Measurements from ENCODE around the gene DDR1. TPM values are rescaled to one million over a fixed set of nuclear protein-coding genes. Genes with fewer than 3 reads are reported as not detected.
"Not testable (repeated sequence)": the region's sequence is repeated elsewhere in the genome, so short reads cannot be mapped to it uniquely, and the experiment has no call there.

Gene DDR1
- total RNA-seq, 1 donor from 2014 or later, result 128 TPM

DNA sequence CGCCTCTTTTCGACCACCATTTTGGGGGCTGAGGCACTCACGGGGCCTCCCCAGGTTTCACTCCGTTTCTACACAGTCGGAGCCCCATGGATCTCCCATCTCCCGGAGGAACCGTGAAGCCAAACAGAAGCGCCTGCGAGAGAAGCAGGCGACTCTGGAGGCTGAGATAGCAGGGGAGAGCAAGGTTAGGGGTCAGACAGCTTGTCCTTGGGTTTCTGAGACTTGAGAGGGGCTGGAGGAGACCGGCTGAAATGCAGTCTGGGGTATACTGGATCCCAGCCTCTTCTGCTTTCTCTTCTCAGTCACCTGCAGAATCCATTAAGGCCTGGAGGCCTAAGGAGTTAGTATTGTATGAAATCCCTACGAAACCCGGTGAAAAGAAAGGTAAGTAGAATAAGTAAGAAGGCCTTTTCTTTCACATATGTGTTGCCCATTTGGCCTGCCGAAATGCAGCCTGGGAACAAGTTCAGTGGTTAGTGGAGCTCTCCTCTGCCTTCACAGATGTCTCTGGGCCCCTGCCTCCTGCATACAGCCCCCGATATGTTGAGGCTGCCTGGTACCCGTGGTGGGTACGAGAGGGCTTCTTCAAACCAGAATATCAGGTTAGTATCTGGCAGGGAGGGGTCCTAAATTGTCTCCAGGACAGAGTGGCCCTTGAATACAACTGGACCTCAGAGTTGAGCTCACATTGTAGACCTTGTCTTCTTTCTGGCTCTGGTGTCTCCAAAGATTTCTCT is 30.7 kb downstream of the DDR1 start:
- TF ChIP-seq, protein P1, sequence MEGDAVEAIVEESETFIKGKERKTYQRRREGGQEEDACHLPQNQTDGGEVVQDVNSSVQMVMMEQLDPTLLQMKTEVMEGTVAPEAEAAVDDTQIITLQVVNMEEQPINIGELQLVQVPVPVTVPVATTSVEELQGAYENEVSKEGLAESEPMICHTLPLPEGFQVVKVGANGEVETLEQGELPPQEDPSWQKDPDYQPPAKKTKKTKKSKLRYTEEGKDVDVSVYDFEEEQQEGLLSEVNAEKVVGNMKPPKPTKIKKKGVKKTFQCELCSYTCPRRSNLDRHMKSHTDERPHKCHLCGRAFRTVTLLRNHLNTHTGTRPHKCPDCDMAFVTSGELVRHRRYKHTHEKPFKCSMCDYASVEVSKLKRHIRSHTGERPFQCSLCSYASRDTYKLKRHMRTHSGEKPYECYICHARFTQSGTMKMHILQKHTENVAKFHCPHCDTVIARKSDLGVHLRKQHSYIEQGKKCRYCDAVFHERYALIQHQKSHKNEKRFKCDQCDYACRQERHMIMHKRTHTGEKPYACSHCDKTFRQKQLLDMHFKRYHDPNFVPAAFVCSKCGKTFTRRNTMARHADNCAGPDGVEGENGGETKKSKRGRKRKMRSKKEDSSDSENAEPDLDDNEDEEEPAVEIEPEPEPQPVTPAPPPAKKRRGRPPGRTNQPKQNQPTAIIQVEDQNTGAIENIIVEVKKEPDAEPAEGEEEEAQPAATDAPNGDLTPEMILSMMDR (conservative IDR thresholded peaks at IDR 0.05; ENCODE audit: low read depth, low read length), result no peak
- peak overlapping the region; percentile 58 for H3K4me3 ChIP-seq (ENCODE audit: low read depth, low read length)
- no peak for DNase-seq (ENCODE audit: low read depth)

DNA sequence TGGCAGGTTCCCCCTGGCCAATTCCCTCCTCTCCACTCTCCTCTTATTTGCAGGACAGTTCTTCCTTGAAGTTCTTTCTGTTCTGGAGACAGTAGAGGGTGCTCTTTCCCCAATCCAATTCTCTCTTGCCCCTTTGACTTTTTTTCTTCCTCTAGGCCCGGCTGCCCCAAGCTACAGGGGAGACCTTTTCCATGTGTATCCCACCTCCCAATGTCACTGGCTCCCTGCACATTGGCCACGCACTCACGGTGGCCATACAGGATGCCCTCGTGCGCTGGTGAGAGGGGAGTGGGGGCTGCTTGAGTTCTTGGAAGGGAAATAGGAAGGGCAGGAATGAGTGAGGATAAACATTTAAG is 31.2 kb downstream of the DDR1 start:
- TF ChIP-seq, protein P1 (conservative IDR thresholded peaks at IDR 0.05; ENCODE audit: low read depth, low read length), result peak; percentile 79

DNA sequence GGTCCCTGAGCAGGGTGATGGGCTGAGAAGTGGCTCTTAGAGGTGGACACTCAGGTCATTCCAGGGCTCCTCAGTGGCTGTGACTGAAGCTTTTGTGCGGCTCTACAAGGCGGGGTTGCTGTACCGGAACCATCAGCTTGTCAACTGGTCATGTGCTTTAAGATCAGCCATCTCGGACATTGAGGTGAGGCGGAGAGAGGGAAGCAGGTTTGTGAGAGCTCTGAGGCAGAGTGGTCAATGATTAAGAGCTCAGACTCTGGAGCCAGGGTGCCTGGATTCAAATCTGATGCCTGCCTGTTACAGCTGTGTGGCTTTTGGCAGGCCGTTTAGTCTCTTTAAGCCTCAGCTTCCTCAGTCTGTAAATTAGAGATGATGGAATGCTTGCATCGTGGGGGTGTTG is 32.7 kb downstream of the DDR1 start:
- DNase-seq (ENCODE audit: low read depth), result no peak
- TF ChIP-seq, protein P1 (conservative IDR thresholded peaks at IDR 0.05; ENCODE audit: low read depth, low read length), result no peak
- H3K4me3 ChIP-seq (ENCODE audit: low read depth, low read length), result no peak overlapping the region

More for the DNA sequence above, 31.2 kb downstream of the DDR1 start:
- H3K4me3 ChIP-seq (ENCODE audit: low read depth, low read length), result no peak overlapping the region
- no peak for DNase-seq (ENCODE audit: low read depth)

DNA sequence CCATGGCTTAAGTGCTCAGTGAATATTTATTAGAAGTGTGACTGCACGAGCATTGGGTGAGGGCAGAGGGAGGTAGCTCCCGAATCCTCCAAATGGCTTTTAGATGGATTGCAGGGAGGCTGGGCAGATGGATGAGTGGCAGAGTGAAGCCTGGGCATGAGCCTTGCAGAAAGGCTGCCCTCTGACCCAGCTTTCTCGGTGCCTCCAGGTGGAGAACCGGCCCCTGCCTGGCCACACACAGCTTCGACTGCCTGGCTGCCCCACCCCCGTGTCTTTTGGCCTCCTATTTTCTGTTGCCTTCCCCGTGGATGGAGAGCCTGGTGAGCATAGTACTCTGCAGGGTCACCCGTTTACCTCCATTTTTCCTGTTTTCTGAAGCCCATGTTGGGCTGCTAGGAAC is 33.2 kb downstream of the DDR1 start:
- TF ChIP-seq, protein P1 (conservative IDR thresholded peaks at IDR 0.05; ENCODE audit: low read depth, low read length), result no peak
- DNase-seq (ENCODE audit: low read depth), result no peak

DNA sequence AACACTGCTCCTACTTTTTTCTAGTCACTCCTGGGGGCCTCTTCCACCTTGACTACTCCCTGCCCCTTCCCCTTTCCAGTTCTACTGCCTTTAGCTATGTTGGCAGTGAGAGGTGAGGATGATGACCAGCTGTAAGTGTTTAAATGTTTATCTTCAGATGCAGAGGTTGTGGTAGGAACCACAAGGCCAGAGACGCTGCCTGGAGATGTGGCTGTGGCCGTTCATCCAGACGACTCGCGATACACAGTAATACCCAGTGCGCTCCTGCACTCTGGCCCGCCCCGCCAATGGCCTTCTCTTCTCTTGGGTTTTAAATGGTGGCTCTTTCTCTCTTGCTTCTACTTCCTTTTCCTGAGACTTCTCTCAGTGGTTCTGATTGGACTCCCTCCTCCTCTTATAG is 34.4 kb downstream of the DDR1 start:
- TF ChIP-seq, protein P1 (conservative IDR thresholded peaks at IDR 0.05; ENCODE audit: low read depth, low read length), result no peak
- no peak for DNase-seq (ENCODE audit: low read depth)
- H3K4me3 ChIP-seq (ENCODE audit: low read depth, low read length), result no peak overlapping the region

More for the DNA sequence above, 33.2 kb downstream of the DDR1 start:
- H3K4me3 ChIP-seq (ENCODE audit: low read depth, low read length), result no peak overlapping the region

DNA sequence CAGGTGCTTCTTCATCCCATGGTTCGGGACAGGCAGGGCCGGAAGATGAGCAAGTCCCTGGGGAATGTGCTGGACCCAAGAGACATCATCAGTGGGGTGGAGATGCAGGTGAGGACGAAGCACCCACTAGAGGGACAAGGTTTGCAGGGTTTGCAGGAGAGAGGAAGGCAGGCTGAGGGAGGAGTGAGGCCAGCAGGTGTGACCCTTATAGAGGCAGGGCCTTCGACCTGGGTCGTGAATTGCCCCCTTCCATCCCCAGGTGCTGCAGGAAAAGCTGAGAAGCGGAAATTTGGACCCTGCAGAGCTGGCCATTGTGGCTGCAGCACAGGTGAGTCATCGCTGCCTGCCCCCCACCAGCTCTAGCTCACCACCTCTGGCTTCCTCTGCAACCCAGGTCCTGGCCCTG is 38.1 kb downstream of the DDR1 start:
- DNase-seq (ENCODE audit: low read depth), result no peak

DNA sequence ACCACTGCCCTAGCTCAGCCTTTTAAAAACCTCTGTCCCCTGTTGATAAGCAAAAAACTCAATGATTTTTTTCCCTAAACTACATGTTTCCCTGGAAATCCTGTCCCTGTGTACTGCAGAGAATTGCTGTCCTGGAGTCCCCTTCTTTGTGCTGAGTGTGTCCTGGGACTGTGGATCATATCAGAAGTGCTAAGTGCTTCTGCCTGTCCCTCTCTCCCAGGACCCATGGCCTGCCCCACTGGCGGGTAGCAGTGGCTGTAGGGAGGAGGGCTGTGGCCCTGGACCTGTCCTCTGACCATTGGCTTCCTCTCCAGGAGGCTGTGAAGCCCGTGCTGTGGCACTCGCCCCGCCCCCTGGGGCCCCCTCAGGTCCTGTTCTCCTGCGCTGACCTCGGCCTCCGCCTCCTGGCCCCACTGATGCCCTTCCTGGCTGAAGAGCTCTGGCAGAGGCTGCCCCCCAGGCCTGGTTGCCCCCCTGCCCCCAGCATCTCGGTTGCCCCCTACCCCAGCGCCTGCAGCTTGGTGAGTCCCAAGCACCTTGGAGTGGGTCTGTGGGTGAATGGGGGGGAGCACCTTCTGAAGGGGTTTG is 39.8 kb downstream of the DDR1 start:
- H3K4me3 ChIP-seq (ENCODE audit: low read depth, low read length); DNase-seq (ENCODE audit: low read depth): not testable (repeated sequence)

More for the DNA sequence above, 38.1 kb downstream of the DDR1 start:
- TF ChIP-seq, protein P1 (conservative IDR thresholded peaks at IDR 0.05; ENCODE audit: low read depth, low read length), result no peak
- H3K4me3 ChIP-seq (ENCODE audit: low read depth, low read length), result no peak overlapping the region

All from epithelial cell of proximal tubule (primary cell).